HepG2 (cell line): ENCODE measurements around the gene GSPT1. TPM values are rescaled to one million over a fixed set of nuclear protein-coding genes. Genes with fewer than 3 reads are reported as not detected.

Source experiments
- BCL6 ChIP-seq: IDR thresholded peaks from 2 replicates; pipeline ENCODE4 v1.6.1; 2016; ENCODE audit warnings: missing genetic modification reagents, missing compliant biosample characterization
- HNF4G ChIP-seq, 2 experiments: sonication (generic) in 1 of 2; formaldehyde crosslinking in 1 of 2; IDR thresholded peaks; 2 replicates each; pipeline versions ENCODE4 v1.4.0 to v1.6.1; 2011 to 2020; ENCODE audit warnings: borderline replicate concordance in 2 of 2, low read depth in 2 of 2, mild to moderate bottlenecking in 2 of 2, low read length in 1 of 2, missing genetic modification reagents in 1 of 2, moderate library complexity in 1 of 2
- JDP2 ChIP-seq: sonication (generic); formaldehyde crosslinking; IDR thresholded peaks from 2 replicates; pipeline ENCODE4 v1.8.1; 2022; ENCODE audit warnings: missing genetic modification reagents, borderline replicate concordance
- MED1 ChIP-seq: sonication (generic); formaldehyde crosslinking; IDR thresholded peaks from 2 replicates; pipeline ENCODE4 v1.4.0; 2020; ENCODE audit warnings: missing genetic modification reagents
- PTBP1 ChIP-seq: fragments of 200-400 bp; formaldehyde crosslinking; IDR thresholded peaks from 2 replicates; pipeline ENCODE4 v1.6.1; 2018; ENCODE audit warnings: low read length, low read depth; ENCODE audit not compliant: poor library complexity, severe bottlenecking
- SUZ12 ChIP-seq: fragments of 150-350 bp; IDR thresholded peaks from 2 replicates; pipeline ENCODE4 v1.6.1; 2014; ENCODE audit warnings: low read depth, low read length
- TARDBP ChIP-seq: sonication (generic); formaldehyde crosslinking; IDR thresholded peaks from 2 replicates; pipeline ENCODE4 v1.8.0; 2022; ENCODE audit warnings: mild to moderate bottlenecking, missing genetic modification reagents
- YY1 ChIP-seq: IDR thresholded peaks from 2 replicates; pipeline ENCODE4 v1.6.1; 2011; ENCODE audit warnings: low read length, low read depth, moderate library complexity, mild to moderate bottlenecking; ENCODE audit not compliant: insufficient read depth, insufficient replicate concordance
- ZBTB7B ChIP-seq: sonication (generic); formaldehyde crosslinking; IDR thresholded peaks from 2 replicates; pipeline ENCODE4 v1.4.0; 2020; ENCODE audit warnings: missing genetic modification reagents
- ZNF609 ChIP-seq: sonication (generic); formaldehyde crosslinking; IDR thresholded peaks from 2 replicates; pipeline ENCODE4 v1.4.0; 2020; ENCODE audit warnings: mild to moderate bottlenecking, missing genetic modification reagents, borderline replicate concordance
- ZNF652 ChIP-seq: IDR thresholded peaks from 2 replicates; pipeline ENCODE4 v1.6.1; 2016; ENCODE audit warnings: low read depth, borderline replicate concordance
- ZNF713 ChIP-seq: sonication (generic); formaldehyde crosslinking; IDR thresholded peaks from 2 replicates; pipeline ENCODE4 v1.4.0; 2020; ENCODE audit warnings: mild to moderate bottlenecking, missing genetic modification reagents
- ZSCAN20 ChIP-seq: sonication (generic); formaldehyde crosslinking; IDR thresholded peaks from 2 replicates; pipeline ENCODE4 v1.4.0; 2020; ENCODE audit warnings: missing genetic modification reagents, mild to moderate bottlenecking, borderline replicate concordance
- polyA plus RNA-seq, 8 experiments: library from polyadenylated mRNA; depleted of rRNA in 3 of 8; stranded (reverse) in 7 of 8; unstranded in 1 of 8; fragments of >200 nt; fragmentation: Illumina TruSeq in 4 of 8; extraction: Trizol in 4 of 8; gene quantifications; 2 replicates each; pipeline versions ENCODE4 v1.2.1 to v1.2.3, GENCODE V29; 2011 to 2016; ENCODE audit warnings: low read depth in 4 of 8, missing spikeins in 1 of 8, mixed read lengths in 1 of 8; ENCODE audit not compliant: insufficient read depth in 1 of 8
- total RNA-seq, 5 experiments: library from RNA; depleted of rRNA; stranded (reverse); fragments of >200 nt; fragmentation: Illumina TruSeq; extraction: Trizol; gene quantifications; 2 replicates each; pipeline ENCODE4 v1.2.3, GENCODE V29; 2016; ENCODE audit warnings: low read depth in 1 of 5
- TF ChIP-seq, protein P1 (sequence below): sonication (generic); formaldehyde crosslinking; IDR thresholded peaks from 2 replicates; pipeline ENCODE4 v1.8.0; 2022; ENCODE audit warnings: mild to moderate bottlenecking, missing genetic modification reagents
- TF ChIP-seq, protein P2 (sequence below): sonication (generic); formaldehyde crosslinking; IDR thresholded peaks from 2 replicates; pipeline ENCODE4 v1.4.0; 2020; ENCODE audit warnings: missing genetic modification reagents, mild to moderate bottlenecking, borderline replicate concordance
- TF ChIP-seq, protein P3 (sequence below): sonication (generic); formaldehyde crosslinking; IDR thresholded peaks from 2 replicates; pipeline ENCODE4 v1.5.1; 2020; ENCODE audit warnings: mild to moderate bottlenecking, missing genetic modification reagents, borderline replicate concordance

Gene GSPT1
- total and polyA plus RNA-seq, 2 of the 13 experiments (the other 11 are each of a cell fraction or from before 2014, with no cell fraction given): 120 to 316 TPM

DNA sequence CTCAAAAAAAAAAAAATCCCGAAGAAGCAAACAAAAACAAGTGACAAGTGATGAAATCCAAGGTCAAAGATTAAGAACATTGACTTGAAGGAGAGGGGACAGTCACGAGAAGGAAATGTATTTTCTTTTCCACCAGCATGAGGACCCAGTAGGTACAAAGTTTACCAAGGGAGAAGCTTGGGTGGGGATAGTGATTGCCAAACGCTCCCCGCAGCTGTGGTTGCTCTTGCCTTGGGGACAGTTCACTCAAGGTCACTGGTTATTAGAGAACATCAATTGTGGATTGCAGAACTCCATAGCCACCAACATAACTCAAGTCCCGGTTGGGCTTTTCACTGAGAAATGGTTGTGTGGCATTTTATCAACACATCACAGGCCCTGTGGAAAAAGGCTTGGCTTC, 91.4 kb downstream of the GSPT1 start (continued):
- TF ChIP-seq, protein P1, sequence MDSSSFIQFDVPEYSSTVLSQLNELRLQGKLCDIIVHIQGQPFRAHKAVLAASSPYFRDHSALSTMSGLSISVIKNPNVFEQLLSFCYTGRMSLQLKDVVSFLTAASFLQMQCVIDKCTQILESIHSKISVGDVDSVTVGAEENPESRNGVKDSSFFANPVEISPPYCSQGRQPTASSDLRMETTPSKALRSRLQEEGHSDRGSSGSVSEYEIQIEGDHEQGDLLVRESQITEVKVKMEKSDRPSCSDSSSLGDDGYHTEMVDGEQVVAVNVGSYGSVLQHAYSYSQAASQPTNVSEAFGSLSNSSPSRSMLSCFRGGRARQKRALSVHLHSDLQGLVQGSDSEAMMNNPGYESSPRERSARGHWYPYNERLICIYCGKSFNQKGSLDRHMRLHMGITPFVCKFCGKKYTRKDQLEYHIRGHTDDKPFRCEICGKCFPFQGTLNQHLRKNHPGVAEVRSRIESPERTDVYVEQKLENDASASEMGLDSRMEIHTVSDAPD (CRISPR knock-in tag): peak; percentile 78; the same call in 1 of the 2 replicates
- TF ChIP-seq SUZ12 (no peak), ZBTB7B (CRISPR knock-in tag) (peak; percentile 43; the same call in 1 of the 2 replicates), PTBP1 (no peak), JDP2 (CRISPR knock-in tag) (no peak), ZSCAN20 (no peak), MED1 (CRISPR knock-in tag) (no peak; the same call in 1 of the 2 replicates), ZNF652 (CRISPR knock-in tag) (no peak), YY1 (no peak), ZNF713 (no peak), BCL6 (CRISPR knock-in tag) (peak; percentile 84), HNF4G (IDR thresholded peaks at IDR 0.05; ENCODE audit: borderline replicate concordance, low read depth, low read length) (peak; percentile 55; the same call in 1 of the 2 replicates), HNF4G (CRISPR knock-in tag; IDR thresholded peaks at IDR 0.05; ENCODE audit: borderline replicate concordance, low read depth) (no peak), ZNF609 (CRISPR knock-in tag) (no peak), TARDBP (CRISPR knock-in tag) (peak; percentile 65)
- TF ChIP-seq, protein P2, sequence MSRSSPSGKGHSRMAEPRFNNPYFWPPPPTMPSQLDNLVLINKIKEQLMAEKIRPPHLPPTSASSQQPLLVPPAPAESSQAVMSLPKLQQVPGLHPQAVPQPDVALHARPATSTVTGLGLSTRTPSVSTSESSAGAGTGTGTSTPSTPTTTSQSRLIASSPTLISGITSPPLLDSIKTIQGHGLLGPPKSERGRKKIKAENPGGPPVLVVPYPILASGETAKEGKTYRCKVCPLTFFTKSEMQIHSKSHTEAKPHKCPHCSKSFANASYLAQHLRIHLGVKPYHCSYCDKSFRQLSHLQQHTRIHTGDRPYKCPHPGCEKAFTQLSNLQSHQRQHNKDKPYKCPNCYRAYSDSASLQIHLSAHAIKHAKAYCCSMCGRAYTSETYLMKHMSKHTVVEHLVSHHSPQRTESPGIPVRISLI (CRISPR knock-in tag): peak; percentile 71; the same call in 1 of the 2 replicates
- TF ChIP-seq, protein P3, sequence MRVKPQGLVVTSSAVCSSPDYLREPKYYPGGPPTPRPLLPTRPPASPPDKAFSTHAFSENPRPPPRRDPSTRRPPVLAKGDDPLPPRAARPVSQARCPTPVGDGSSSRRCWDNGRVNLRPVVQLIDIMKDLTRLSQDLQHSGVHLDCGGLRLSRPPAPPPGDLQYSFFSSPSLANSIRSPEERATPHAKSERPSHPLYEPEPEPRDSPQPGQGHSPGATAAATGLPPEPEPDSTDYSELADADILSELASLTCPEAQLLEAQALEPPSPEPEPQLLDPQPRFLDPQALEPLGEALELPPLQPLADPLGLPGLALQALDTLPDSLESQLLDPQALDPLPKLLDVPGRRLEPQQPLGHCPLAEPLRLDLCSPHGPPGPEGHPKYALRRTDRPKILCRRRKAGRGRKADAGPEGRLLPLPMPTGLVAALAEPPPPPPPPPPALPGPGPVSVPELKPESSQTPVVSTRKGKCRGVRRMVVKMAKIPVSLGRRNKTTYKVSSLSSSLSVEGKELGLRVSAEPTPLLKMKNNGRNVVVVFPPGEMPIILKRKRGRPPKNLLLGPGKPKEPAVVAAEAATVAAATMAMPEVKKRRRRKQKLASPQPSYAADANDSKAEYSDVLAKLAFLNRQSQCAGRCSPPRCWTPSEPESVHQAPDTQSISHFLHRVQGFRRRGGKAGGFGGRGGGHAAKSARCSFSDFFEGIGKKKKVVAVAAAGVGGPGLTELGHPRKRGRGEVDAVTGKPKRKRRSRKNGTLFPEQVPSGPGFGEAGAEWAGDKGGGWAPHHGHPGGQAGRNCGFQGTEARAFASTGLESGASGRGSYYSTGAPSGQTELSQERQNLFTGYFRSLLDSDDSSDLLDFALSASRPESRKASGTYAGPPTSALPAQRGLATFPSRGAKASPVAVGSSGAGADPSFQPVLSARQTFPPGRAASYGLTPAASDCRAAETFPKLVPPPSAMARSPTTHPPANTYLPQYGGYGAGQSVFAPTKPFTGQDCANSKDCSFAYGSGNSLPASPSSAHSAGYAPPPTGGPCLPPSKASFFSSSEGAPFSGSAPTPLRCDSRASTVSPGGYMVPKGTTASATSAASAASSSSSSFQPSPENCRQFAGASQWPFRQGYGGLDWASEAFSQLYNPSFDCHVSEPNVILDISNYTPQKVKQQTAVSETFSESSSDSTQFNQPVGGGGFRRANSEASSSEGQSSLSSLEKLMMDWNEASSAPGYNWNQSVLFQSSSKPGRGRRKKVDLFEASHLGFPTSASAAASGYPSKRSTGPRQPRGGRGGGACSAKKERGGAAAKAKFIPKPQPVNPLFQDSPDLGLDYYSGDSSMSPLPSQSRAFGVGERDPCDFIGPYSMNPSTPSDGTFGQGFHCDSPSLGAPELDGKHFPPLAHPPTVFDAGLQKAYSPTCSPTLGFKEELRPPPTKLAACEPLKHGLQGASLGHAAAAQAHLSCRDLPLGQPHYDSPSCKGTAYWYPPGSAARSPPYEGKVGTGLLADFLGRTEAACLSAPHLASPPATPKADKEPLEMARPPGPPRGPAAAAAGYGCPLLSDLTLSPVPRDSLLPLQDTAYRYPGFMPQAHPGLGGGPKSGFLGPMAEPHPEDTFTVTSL: peak; percentile 54; the same call in 1 of the 2 replicates
